GM23338 (cell line): ENCODE measurements around the gene RAB36. TPM values are rescaled to one million over a fixed set of nuclear protein-coding genes. Genes with fewer than 3 reads are reported as not detected.

ENCODE experiments used
- ATAC-seq: fragments of 200-7000 bp; cut with Tn5 transposase; 3 replicates; pipeline ENCODE4 v1.9.1; 2020
- DNase-seq: peaks from one replicate; pipeline ENCODE4 v3.0.0-alpha.2; 2015; ENCODE audit warnings: low spot score
- H2AFZ ChIP-seq: fragments of 200-600 bp; sonication (generic); 2 replicates; pipeline ENCODE4 v1.8.0; 2016; ENCODE audit warnings: antibody characterized with exemption, mild to moderate bottlenecking, moderate library complexity
- H3F3A ChIP-seq: fragments of 200-600 bp; sonication (generic); replicated peaks from 2 replicates; pipeline ENCODE4 v1.8.0; 2017; ENCODE audit warnings: antibody characterized with exemption, mixed run types, low read depth
- H3K27ac ChIP-seq: fragments of 200-600 bp; sonication (generic); 2 replicates; pipeline ENCODE4 v1.6.1; 2016; ENCODE audit warnings: low read depth
- H3K27me3 ChIP-seq: fragments of 200-600 bp; sonication (generic); 2 replicates; pipeline ENCODE4 v1.8.0; 2016; ENCODE audit warnings: mild to moderate bottlenecking, mixed run types, moderate library complexity; ENCODE audit not compliant: insufficient read depth
- H3K36me3 ChIP-seq: fragments of 200-600 bp; sonication (generic); 2 replicates; pipeline ENCODE4 v1.8.0; 2016; ENCODE audit warnings: mild to moderate bottlenecking; ENCODE audit not compliant: insufficient read depth
- H3K4me1 ChIP-seq: fragments of 200-600 bp; sonication (generic); 2 replicates; pipeline ENCODE4 v1.8.0; 2016; ENCODE audit warnings: mild to moderate bottlenecking, moderate library complexity; ENCODE audit not compliant: insufficient read depth
- H3K4me2 ChIP-seq: fragments of 200-600 bp; sonication (generic); 2 replicates; pipeline ENCODE4 v1.7.1; 2017; ENCODE audit warnings: mixed run types
- H3K4me3 ChIP-seq: fragments of 200-600 bp; sonication (generic); 2 replicates; pipeline ENCODE4 v1.6.1; 2016; ENCODE audit warnings: mixed run types
- H3K79me2 ChIP-seq: fragments of 200-600 bp; sonication (generic); replicated peaks from 2 replicates; pipeline ENCODE4 v1.8.0; 2017; ENCODE audit warnings: mild to moderate bottlenecking; ENCODE audit not compliant: insufficient read depth
- H3K9me2 ChIP-seq: fragments of 200-600 bp; sonication (generic); 2 replicates; pipeline ENCODE4 v1.8.0; 2017; ENCODE audit not compliant: insufficient read depth
- H4K20me1 ChIP-seq: fragments of 200-600 bp; sonication (generic); replicated peaks from 2 replicates; pipeline ENCODE4 v1.8.0; 2017; ENCODE audit warnings: mild to moderate bottlenecking; ENCODE audit not compliant: insufficient read depth
- H3K27ac Mint-ChIP-seq: 2 replicates; pipeline ENCODE4 v1.8.0; 2020; ENCODE audit warnings: inconsistent platforms, mild to moderate bottlenecking, moderate library complexity, mixed read lengths
- H3K27me3 Mint-ChIP-seq: 3 replicates; pipeline ENCODE4 v1.8.0; 2022; ENCODE audit warnings: low read depth, mild to moderate bottlenecking, moderate library complexity, mixed read lengths, inconsistent platforms; ENCODE audit not compliant: insufficient read depth, poor library complexity
- H3K36me3 Mint-ChIP-seq: 3 replicates; pipeline ENCODE4 v1.8.0; 2021; ENCODE audit warnings: low read depth, mild to moderate bottlenecking, inconsistent platforms, moderate library complexity, mixed read lengths
- H3K4me1 Mint-ChIP-seq: 3 replicates; pipeline ENCODE4 v1.8.0; 2020; ENCODE audit warnings: mild to moderate bottlenecking, inconsistent platforms, mixed read lengths
- H3K4me3 Mint-ChIP-seq: 3 replicates; pipeline ENCODE4 v1.8.0; 2021; ENCODE audit warnings: moderate library complexity, mild to moderate bottlenecking, inconsistent platforms, mixed read lengths
- H3K9me3 Mint-ChIP-seq: 3 replicates; pipeline ENCODE4 v1.8.0; 2020; ENCODE audit warnings: moderate library complexity, mild to moderate bottlenecking, inconsistent platforms, mixed read lengths
- CREB1 ChIP-seq: fragments of 250-450 bp; sonication (Bioruptor Pico); IDR thresholded peaks from 2 replicates; pipeline ENCODE4 v1.5.0; 2020; ENCODE audit warnings: low read depth, mild to moderate bottlenecking, moderate library complexity
- EZH2 ChIP-seq: fragments of 200-600 bp; sonication (generic); IDR thresholded peaks from one replicate; pipeline ENCODE4 v1.8.0; 2017; ENCODE audit warnings: antibody characterized with exemption, mild to moderate bottlenecking, low read depth; ENCODE audit not compliant: unreplicated experiment
- EZH2phosphoT487 ChIP-seq: fragments of 200-600 bp; sonication (generic); IDR thresholded peaks from one replicate; pipeline ENCODE4 v1.8.1; 2018; ENCODE audit warnings: antibody characterized with exemption; ENCODE audit not compliant: unreplicated experiment
- NANOG ChIP-seq: IDR thresholded peaks from 2 replicates; pipeline ENCODE4 v1.6.1; 2016; ENCODE audit warnings: antibody characterized with exemption, borderline replicate concordance
- POLR2AphosphoS5 ChIP-seq: IDR thresholded peaks from 2 replicates; pipeline ENCODE4 v1.6.1; 2016; ENCODE audit warnings: antibody characterized with exemption, low read depth
- STAT1 ChIP-seq: IDR thresholded peaks from one replicate; pipeline ENCODE4 v1.6.1; 2016; ENCODE audit warnings: antibody characterized with exemption; ENCODE audit not compliant: unreplicated experiment
- ZNF114 ChIP-seq: fragments of 250-450 bp; sonication (Bioruptor Pico); IDR thresholded peaks from 2 replicates; pipeline ENCODE4 v1.5.0; 2020; ENCODE audit warnings: mild to moderate bottlenecking, moderate library complexity
- ZNF331 ChIP-seq: fragments of 250-450 bp; sonication (Bioruptor Pico); IDR thresholded peaks from 2 replicates; pipeline ENCODE4 v1.5.0; 2020; ENCODE audit warnings: low read depth, mild to moderate bottlenecking, moderate library complexity
- polyA plus RNA-seq: library from polyadenylated mRNA; unstranded; fragments of >200 nt; fragmentation: Nextera tagmentation; extraction: Ambion mirVana; gene quantifications from 2 replicates; pipeline ENCODE4 v1.2.1, GENCODE V29; 2016
- total RNA-seq: library from RNA; depleted of rRNA; stranded (reverse); fragments of >200 nt; shearing (Covaris generic); gene quantifications from 2 replicates; pipeline ENCODE4 v1.2.3, GENCODE V29; 2014
- TF ChIP-seq, protein P1 (sequence below), 2 experiments: fragments of 200-600 bp in 1 of 2; sonication (generic) in 1 of 2; conservative IDR thresholded peaks; 2 replicates each; pipeline versions ENCODE4 v1.5.1 to v1.6.1; 2016 to 2017; ENCODE audit warnings: antibody characterized with exemption in 2 of 2, low read depth in 2 of 2, mild to moderate bottlenecking in 2 of 2, moderate library complexity in 1 of 2
- TF ChIP-seq, protein P2 (sequence below): IDR thresholded peaks from 2 replicates; pipeline ENCODE4 v1.6.1; 2016; ENCODE audit warnings: antibody characterized with exemption
- TF ChIP-seq, protein P3 (sequence below): fragments of 250-450 bp; sonication (Bioruptor Pico); IDR thresholded peaks from 2 replicates; pipeline ENCODE4 v1.5.0; 2020; ENCODE audit warnings: mild to moderate bottlenecking, moderate library complexity
- TF ChIP-seq, protein P4 (sequence below): IDR thresholded peaks from one replicate; pipeline ENCODE4 v1.6.1; 2018; ENCODE audit warnings: antibody characterized with exemption; ENCODE audit not compliant: unreplicated experiment

The RAB36 gene
- total and polyA plus RNA-seq, 2 experiments from 2014 or later = 0.58 to 1.2 TPM

DNA sequence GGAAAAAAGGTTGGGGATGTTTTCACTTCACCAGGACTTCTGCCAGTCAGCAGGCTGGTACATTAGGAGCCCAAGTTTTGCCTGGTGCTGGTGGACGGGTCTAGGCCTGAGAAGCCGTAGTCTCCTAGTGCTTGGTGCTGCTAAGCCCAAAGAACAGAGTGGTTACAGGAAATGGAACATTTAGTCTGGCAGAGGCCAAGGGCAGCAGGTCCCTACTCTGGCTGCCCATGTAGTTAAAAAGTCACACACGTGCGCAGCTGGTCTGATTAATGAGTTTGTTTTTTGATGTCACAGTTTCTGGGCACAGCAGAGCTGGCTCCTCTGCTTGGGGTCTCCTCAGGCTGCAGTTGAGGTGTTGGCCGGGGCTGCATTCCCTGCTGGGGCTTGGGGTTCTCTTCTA lies 55.6 kb downstream of the RAB36 start:
- peaks cover 100% of the 10 kb centered on the region for H3K79me2 ChIP-seq
- Mint-ChIP-seq H3K9me3 (no peaks in the 10 kb centered on the region), H3K4me3 (no peak overlapping the region), H3K27me3 (peaks cover 12% of the 10 kb centered on the region), H3K27ac (no peak overlapping the region), H3K4me1 (peaks cover 70% of the 10 kb centered on the region), H3K36me3 (peaks cover 37% of the 10 kb centered on the region)
- H4K20me1 ChIP-seq = peaks cover 63% of the 10 kb centered on the region
- H3F3A ChIP-seq = 0 out of 2 replicates have a peak, but pooled peaks cover 2% of the 10 kb centered on the region
- no peak overlapping the region for H2AFZ ChIP-seq
- H3K36me3 ChIP-seq = no peaks in the 10 kb centered on the region; the same call in 1 of the 2 replicates
- no peak for DNase-seq
- no peaks in the 10 kb centered on the region for H3K27me3 ChIP-seq
- peak overlapping the region; percentile 76; the same call in 1 of the 2 replicates for H3K27ac ChIP-seq
- H3K9me2 ChIP-seq = no peaks in the 10 kb centered on the region
- ATAC-seq = no peak
- 0 out of 2 replicates have a peak overlapping the region, but pooled peaks have one; percentile 38 for H3K4me2 ChIP-seq
- TF ChIP-seq ZNF114 (CRISPR knock-in tag) (no peak), ZNF331 (CRISPR knock-in tag) (no peak), EZH2 (no peak), EZH2phosphoT487 (no peak), STAT1 (no peak), POLR2AphosphoS5 (no peak), CREB1 (CRISPR knock-in tag) (no peak), NANOG (no peak)
- TF ChIP-seq, protein P1, sequence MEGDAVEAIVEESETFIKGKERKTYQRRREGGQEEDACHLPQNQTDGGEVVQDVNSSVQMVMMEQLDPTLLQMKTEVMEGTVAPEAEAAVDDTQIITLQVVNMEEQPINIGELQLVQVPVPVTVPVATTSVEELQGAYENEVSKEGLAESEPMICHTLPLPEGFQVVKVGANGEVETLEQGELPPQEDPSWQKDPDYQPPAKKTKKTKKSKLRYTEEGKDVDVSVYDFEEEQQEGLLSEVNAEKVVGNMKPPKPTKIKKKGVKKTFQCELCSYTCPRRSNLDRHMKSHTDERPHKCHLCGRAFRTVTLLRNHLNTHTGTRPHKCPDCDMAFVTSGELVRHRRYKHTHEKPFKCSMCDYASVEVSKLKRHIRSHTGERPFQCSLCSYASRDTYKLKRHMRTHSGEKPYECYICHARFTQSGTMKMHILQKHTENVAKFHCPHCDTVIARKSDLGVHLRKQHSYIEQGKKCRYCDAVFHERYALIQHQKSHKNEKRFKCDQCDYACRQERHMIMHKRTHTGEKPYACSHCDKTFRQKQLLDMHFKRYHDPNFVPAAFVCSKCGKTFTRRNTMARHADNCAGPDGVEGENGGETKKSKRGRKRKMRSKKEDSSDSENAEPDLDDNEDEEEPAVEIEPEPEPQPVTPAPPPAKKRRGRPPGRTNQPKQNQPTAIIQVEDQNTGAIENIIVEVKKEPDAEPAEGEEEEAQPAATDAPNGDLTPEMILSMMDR (conservative IDR thresholded peaks at IDR 0.05; ENCODE audit: low read depth in 2 of 2) = no peak
- TF ChIP-seq, protein P2, sequence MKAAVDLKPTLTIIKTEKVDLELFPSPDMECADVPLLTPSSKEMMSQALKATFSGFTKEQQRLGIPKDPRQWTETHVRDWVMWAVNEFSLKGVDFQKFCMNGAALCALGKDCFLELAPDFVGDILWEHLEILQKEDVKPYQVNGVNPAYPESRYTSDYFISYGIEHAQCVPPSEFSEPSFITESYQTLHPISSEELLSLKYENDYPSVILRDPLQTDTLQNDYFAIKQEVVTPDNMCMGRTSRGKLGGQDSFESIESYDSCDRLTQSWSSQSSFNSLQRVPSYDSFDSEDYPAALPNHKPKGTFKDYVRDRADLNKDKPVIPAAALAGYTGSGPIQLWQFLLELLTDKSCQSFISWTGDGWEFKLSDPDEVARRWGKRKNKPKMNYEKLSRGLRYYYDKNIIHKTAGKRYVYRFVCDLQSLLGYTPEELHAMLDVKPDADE = no peak
- TF ChIP-seq, protein P3, sequence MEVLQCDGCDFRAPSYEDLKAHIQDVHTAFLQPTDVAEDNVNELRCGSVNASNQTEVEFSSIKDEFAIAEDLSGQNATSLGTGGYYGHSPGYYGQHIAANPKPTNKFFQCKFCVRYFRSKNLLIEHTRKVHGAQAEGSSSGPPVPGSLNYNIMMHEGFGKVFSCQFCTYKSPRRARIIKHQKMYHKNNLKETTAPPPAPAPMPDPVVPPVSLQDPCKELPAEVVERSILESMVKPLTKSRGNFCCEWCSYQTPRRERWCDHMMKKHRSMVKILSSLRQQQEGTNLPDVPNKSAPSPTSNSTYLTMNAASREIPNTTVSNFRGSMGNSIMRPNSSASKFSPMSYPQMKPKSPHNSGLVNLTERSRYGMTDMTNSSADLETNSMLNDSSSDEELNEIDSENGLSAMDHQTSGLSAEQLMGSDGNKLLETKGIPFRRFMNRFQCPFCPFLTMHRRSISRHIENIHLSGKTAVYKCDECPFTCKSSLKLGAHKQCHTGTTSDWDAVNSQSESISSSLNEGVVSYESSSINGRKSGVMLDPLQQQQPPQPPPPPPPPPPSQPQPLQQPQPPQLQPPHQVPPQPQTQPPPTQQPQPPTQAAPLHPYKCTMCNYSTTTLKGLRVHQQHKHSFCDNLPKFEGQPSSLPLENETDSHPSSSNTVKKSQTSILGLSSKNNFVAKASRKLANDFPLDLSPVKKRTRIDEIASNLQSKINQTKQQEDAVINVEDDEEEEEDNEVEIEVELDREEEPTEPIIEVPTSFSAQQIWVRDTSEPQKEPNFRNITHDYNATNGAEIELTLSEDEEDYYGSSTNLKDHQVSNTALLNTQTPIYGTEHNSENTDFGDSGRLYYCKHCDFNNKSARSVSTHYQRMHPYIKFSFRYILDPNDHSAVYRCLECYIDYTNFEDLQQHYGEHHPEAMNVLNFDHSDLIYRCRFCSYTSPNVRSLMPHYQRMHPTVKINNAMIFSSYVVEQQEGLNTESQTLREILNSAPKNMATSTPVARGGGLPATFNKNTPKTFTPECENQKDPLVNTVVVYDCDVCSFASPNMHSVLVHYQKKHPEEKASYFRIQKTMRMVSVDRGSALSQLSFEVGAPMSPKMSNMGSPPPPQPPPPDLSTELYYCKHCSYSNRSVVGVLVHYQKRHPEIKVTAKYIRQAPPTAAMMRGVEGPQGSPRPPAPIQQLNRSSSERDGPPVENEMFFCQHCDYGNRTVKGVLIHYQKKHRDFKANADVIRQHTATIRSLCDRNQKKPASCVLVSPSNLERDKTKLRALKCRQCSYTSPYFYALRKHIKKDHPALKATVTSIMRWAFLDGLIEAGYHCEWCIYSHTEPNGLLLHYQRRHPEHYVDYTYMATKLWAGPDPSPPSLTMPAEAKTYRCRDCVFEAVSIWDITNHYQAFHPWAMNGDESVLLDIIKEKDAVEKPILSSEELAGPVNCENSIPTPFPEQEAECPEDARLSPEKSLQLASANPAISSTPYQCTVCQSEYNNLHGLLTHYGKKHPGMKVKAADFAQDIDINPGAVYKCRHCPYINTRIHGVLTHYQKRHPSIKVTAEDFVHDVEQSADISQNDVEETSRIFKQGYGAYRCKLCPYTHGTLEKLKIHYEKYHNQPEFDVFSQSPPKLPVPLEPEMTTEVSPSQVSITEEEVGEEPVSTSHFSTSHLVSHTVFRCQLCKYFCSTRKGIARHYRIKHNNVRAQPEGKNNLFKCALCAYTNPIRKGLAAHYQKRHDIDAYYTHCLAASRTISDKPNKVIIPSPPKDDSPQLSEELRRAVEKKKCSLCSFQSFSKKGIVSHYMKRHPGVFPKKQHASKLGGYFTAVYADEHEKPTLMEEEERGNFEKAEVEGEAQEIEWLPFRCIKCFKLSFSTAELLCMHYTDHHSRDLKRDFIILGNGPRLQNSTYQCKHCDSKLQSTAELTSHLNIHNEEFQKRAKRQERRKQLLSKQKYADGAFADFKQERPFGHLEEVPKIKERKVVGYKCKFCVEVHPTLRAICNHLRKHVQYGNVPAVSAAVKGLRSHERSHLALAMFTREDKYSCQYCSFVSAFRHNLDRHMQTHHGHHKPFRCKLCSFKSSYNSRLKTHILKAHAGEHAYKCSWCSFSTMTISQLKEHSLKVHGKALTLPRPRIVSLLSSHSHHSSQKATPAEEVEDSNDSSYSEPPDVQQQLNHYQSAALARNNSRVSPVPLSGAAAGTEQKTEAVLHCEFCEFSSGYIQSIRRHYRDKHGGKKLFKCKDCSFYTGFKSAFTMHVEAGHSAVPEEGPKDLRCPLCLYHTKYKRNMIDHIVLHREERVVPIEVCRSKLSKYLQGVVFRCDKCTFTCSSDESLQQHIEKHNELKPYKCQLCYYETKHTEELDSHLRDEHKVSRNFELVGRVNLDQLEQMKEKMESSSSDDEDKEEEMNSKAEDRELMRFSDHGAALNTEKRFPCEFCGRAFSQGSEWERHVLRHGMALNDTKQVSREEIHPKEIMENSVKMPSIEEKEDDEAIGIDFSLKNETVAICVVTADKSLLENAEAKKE (CRISPR knock-in tag) = no peak
- TF ChIP-seq, protein P4, sequence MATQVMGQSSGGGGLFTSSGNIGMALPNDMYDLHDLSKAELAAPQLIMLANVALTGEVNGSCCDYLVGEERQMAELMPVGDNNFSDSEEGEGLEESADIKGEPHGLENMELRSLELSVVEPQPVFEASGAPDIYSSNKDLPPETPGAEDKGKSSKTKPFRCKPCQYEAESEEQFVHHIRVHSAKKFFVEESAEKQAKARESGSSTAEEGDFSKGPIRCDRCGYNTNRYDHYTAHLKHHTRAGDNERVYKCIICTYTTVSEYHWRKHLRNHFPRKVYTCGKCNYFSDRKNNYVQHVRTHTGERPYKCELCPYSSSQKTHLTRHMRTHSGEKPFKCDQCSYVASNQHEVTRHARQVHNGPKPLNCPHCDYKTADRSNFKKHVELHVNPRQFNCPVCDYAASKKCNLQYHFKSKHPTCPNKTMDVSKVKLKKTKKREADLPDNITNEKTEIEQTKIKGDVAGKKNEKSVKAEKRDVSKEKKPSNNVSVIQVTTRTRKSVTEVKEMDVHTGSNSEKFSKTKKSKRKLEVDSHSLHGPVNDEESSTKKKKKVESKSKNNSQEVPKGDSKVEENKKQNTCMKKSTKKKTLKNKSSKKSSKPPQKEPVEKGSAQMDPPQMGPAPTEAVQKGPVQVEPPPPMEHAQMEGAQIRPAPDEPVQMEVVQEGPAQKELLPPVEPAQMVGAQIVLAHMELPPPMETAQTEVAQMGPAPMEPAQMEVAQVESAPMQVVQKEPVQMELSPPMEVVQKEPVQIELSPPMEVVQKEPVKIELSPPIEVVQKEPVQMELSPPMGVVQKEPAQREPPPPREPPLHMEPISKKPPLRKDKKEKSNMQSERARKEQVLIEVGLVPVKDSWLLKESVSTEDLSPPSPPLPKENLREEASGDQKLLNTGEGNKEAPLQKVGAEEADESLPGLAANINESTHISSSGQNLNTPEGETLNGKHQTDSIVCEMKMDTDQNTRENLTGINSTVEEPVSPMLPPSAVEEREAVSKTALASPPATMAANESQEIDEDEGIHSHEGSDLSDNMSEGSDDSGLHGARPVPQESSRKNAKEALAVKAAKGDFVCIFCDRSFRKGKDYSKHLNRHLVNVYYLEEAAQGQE = no peak
- no peak overlapping the region for H3K4me3 ChIP-seq
- H3K4me1 ChIP-seq = peaks cover 26% of the 10 kb centered on the region
